Small intestine (tissue), 7 donors: ENCODE results near the gene ANKFY1. TPM values are rescaled to one million over a fixed set of nuclear protein-coding genes. Genes with fewer than 3 reads are reported as not detected.
A peak's percentile ranks its signal among the peaks of the same experiment; 100 is the strongest.

ENCODE experiments used
- DNase-seq, 2 donors: peaks; one replicate each; pipeline versions ENCODE4 v3.0.0 to v3.0.0-alpha.2; 2013
- FAIRE-seq: peaks from 2 replicates; lab custom pipeline; 2012; peaks lifted over from hg19 to GRCh38; lab: Jason Lieb, UNC
- H3K27ac ChIP-seq, 3 donors: one replicate each; pipeline ENCODE4 v1.5.1; 2013; ENCODE audit warnings: low read length in 2 of 3, mild to moderate bottlenecking in 2 of 3, control low read depth in 1 of 3, inconsistent platforms in 1 of 3, low read depth in 1 of 3, moderate library complexity in 1 of 3
- H3K27me3 ChIP-seq, 3 donors: one replicate each; pipeline ENCODE4 v1.6.1; 2013; ENCODE audit warnings: low read length in 3 of 3, inconsistent platforms in 1 of 3; ENCODE audit not compliant: control insufficient read depth in 3 of 3, insufficient read depth in 3 of 3
- H3K36me3 ChIP-seq, 3 donors: one replicate each; pipeline ENCODE4 v1.6.1; 2013; ENCODE audit warnings: low read length in 3 of 3, inconsistent platforms in 1 of 3, low read depth in 1 of 3, mild to moderate bottlenecking in 1 of 3, moderate library complexity in 1 of 3; ENCODE audit not compliant: control insufficient read depth in 3 of 3, insufficient read depth in 2 of 3
- H3K4me1 ChIP-seq, 3 donors: one replicate each; pipeline ENCODE4 v1.6.1; 2013; ENCODE audit warnings: low read length in 2 of 3, inconsistent platforms in 1 of 3, low read depth in 1 of 3, mild to moderate bottlenecking in 1 of 3, moderate library complexity in 1 of 3; ENCODE audit not compliant: control insufficient read depth in 3 of 3, insufficient read depth in 2 of 3
- H3K4me3 ChIP-seq, 3 donors: one replicate each; pipeline ENCODE4 v1.5.1; 2013; ENCODE audit warnings: low read length in 3 of 3, control low read depth in 1 of 3, inconsistent platforms in 1 of 3, low read depth in 1 of 3, mild to moderate bottlenecking in 1 of 3, moderate library complexity in 1 of 3
- H3K9me3 ChIP-seq, 2 donors: one replicate each; pipeline ENCODE4 v1.6.1; 2013; ENCODE audit warnings: low read depth in 1 of 2, low read length in 1 of 2; ENCODE audit not compliant: control insufficient read depth in 2 of 2, insufficient read depth in 1 of 2
- WGBS, 3 donors: extraction: QIAGEN DNeasy Blood & Tissue Kit; methylation state at CpG; one replicate each; pipeline ENCODE4 v1.1.7; 2013; 5-methylcytosine and 5-hydroxymethylcytosine counted together
- polyA plus RNA-seq, 4 donors: library from polyadenylated mRNA; stranded (reverse) in 3 of 4; unstranded in 1 of 4; fragments of 200-250 nt in 3 of 4; fragments of 120-200 nt in 1 of 4; gene quantifications; one replicate each; pipeline versions ENCODE4 v1.2.1 to v1.2.3, GENCODE V29; 2013
- donor health status: healthy with polysubstance abuse.
- donor health status: control.
- donor health status: control.
- donor health status: Bipolar disorder and iron deficiency.
- donor health status: healthy.

The ANKFY1 gene
- polyA plus RNA-seq, 4 donors = 5.7 to 32.8 (median 11.7) TPM

DNA sequence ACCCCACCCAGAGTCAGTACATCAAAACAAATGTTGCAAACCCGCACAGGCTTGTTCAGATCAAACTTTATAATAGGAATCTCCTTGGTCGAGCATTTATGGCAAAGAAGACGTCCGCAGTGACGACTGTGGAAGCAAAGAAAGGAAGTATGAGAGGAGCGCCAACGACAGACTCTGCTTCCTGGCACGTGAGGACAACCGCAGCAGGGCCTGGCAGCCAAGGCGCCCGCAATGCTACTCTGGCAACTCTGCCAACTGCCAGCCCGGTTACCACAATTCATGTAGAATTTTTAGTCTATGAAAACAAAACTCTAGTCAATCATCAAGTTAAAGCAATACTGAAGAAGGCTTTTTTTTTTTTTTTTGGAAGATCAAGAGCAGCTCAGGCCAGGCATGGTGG is 96.0 kb downstream of the ANKFY1 start:
- H3K4me3 ChIP-seq = no peak overlapping the region

DNA sequence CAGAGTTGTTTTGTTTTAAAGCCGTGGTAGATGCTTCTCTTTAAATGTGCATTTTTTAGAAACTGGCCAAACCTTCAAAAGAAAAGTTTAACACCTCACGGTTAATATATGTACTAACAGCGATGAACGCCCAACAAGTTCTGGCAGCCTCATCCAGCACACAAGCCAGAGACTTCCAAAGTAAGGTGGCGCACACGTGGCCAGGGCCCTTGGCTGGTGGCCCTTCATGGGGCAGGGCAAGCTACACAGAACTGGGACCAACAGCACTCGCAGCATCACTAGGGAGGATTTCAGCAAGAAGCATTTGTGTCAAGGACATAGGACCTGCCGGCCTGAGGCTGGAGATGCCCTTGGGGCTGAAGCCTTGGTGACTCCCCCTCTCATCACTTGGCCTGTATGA is 97.4 kb downstream of the ANKFY1 start:
- no peak overlapping the region for H3K27ac ChIP-seq
- WGBS, 3 donors = 91 to 94% (median 92%) methylated on average over 8 of the region's 8 CpGs
- H3K4me1 ChIP-seq = no peaks in the 10 kb centered on the region
- no peak for FAIRE-seq
- no peak overlapping the region for H3K4me3 ChIP-seq
- DNase-seq = no peak
- no peaks in the 10 kb centered on the region for H3K27me3 ChIP-seq
- H3K9me3 ChIP-seq = no peaks in the 10 kb centered on the region
- H3K36me3 ChIP-seq = peaks cover 18 to 86% (median 24%) of the 10 kb centered on the region in 3 donors

More for the DNA sequence above, 96.0 kb downstream of the ANKFY1 start:
- Histone ChIP-seq H3K4me1 (no peaks in the 10 kb centered on the region), H3K27ac (no peak overlapping the region), H3K36me3 (peaks cover 18 to 87% (median 32%) of the 10 kb centered on the region in 3 donors), H3K9me3 (no peaks in the 10 kb centered on the region), H3K27me3 (no peaks in the 10 kb centered on the region)
- DNase-seq = no peak
- 92 to 95% (median 92%) methylated on average over 12 of the region's 12 CpGs for WGBS, 3 donors
- FAIRE-seq = no peak

DNA sequence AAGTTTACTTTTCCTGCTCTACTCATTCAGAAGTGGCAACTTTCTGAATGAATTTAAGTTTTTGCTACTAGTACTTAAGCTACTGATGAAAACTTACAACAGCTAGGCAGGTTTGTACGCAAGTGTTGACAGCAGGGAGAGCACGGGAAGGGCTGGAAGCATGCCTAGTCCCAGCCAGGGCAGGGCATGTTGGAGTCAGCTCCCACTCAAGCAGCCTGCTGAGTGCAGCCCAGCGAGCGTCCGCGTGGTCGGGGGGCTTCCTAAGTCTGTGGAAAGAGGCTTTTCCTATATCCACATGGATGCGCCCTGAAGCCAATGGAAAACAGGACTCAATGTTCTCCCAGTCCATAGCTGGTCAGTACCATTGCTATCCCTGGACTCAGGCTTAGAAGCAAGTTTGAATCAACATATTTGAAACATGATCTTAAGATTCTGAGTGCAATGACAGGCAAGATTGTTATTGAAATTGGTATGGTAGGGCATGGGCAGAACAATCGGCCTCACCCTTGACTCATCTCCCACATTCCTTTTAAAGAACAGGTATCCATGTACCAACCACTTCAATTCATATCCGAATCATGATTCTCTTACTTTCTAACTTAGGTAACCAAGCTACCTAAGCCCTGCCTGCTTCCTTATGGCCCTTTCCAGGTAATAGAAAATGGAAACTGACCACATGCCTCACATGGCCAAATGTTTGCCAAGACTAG is 98.3 kb downstream of the ANKFY1 start:
- no peaks in the 10 kb centered on the region for H3K4me1 ChIP-seq
- DNase-seq (no peak), FAIRE-seq (no peak)
- no peak overlapping the region for H3K27ac ChIP-seq
- no peak overlapping the region for H3K4me3 ChIP-seq
- H3K27me3 ChIP-seq = no peaks in the 10 kb centered on the region
- no peaks in the 10 kb centered on the region for H3K9me3 ChIP-seq
- 93 to 97% (median 94%) methylated on average over 10 of the region's 10 CpGs for WGBS, 3 donors
- peaks cover 12 to 86% (median 16%) of the 10 kb centered on the region in 3 donors for H3K36me3 ChIP-seq

DNA sequence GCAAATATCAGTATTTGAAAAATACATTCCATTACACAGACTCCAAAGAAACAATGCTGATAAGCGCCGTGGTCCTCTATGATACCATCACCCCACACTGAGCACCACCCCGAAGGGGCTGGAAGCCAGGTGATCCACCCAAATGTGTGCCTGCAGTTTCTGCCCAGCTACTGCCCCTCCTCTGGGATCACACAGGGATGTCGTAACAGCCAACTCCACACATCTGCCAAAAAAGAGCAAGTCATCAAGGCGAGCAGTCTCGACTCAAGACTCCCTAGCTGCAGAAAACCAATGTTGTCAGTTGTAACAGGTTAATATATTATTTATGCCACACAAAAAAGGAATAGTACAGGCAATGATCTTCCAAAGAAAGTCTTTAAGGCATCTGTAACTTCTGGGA is 99.8 kb downstream of the ANKFY1 start:
- 83 to 91% (median 87%) methylated on average over 6 of the region's 6 CpGs for WGBS, 3 donors
- Histone ChIP-seq H3K9me3 (no peaks in the 10 kb centered on the region), H3K36me3 (peaks cover 5 to 83% (median 7%) of the 10 kb centered on the region in 3 donors), H3K4me3 (no peak overlapping the region), H3K27ac (no peak overlapping the region), H3K27me3 (no peaks in the 10 kb centered on the region), H3K4me1 (no peaks in the 10 kb centered on the region)
- FAIRE-seq = no peak
- DNase-seq = no peak

DNA sequence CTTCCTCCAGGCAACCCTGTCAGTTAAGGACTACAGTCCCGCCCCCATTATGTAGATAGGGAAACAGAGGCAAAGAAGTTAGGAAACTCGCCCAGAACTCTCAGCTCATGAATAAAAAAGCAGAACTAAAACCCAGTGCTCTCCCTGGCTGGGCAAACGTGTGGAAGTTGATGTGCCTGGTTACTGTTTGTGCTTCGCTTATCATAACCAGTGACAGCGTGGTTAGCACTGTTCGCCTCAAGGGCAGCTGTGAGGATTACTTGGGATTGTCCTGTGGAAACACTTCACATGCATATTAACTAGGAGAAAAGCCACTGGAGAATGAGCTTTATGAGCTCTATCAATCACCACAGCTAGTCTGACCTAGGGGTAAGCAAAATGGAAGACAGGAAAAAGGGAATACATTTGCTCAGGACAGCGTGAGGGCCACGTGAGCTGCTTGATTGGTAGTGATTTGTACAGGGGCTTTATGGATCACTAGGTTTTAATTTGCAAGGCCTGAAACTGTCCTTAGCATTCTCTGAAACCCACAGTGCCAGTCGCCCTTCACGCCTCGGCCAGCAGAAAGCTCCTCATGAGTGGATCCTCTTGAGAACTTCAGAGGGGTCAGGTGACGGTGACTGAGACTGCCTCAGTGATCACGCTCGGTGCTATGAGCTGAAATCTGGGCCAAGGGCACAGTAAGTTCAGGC is 100.9 kb downstream of the ANKFY1 start:
- no peak for FAIRE-seq
- Histone ChIP-seq H3K9me3 (no peaks in the 10 kb centered on the region), H3K4me1 (no peaks in the 10 kb centered on the region), H3K36me3 (peaks cover 2 to 83% (median 12%) of the 10 kb centered on the region in 3 donors), H3K27me3 (no peaks in the 10 kb centered on the region), H3K4me3 (no peak overlapping the region), H3K27ac (peak overlapping the region in 1 of 3 donors; percentile 15)
- DNase-seq = no peak
- WGBS, 3 donors = 79 to 90% (median 88%) methylated on average over 14 of the region's 14 CpGs

DNA sequence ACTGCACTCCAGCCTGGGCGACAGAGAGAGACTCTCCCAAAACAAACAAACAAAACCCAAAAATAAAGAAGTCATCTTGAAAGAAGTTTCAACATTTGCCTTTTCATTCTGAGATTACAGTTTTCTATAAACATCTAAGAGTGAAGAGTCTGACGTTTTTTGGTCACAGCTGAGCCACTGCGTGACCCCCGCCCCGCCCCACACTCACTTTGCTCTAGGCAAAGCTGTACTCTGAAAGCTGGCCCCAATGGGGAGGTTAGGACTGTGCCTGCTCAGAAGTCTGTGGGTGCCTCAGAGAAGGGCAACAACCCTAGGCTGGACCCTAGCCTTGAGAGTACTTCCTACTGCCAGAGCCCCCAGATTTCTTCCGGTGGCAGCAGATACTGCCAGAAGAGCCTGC is 101.5 kb downstream of the ANKFY1 start:
- H3K36me3 ChIP-seq = peaks cover 0 to 82% (median 6%) of the 10 kb centered on the region in 3 donors
- WGBS, 3 donors = 70 to 79% (median 77%) methylated on average over 6 of the region's 6 CpGs
- no peaks in the 10 kb centered on the region for H3K27me3 ChIP-seq
- H3K9me3 ChIP-seq = no peaks in the 10 kb centered on the region
- peak overlapping the region in 1 of 3 donors; percentile 15 for H3K27ac ChIP-seq
- no peak for DNase-seq
- no peak for FAIRE-seq
- no peak overlapping the region for H3K4me3 ChIP-seq
- H3K4me1 ChIP-seq = no peaks in the 10 kb centered on the region

DNA sequence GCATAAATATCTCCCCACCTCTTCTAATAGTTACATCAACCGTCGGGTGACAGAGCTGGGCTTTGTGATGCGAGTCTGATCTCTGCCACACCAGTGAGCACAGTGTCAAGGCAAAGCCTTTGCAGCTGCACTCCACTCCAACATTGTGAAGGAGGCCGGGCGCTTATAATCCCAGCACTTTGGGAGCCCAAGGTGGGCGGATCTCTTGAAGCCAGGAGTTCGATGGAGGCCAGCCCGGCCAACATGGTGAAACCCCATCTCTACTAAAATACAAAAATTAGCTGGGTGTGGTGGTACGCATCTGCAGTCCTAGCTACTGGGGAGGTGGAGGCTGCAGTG is 101.8 kb downstream of the ANKFY1 start:
- H3K4me1 ChIP-seq = no peaks in the 10 kb centered on the region
- no peaks in the 10 kb centered on the region for H3K27me3 ChIP-seq
- 85 to 88% (median 87%) methylated on average over 9 of the region's 9 CpGs for WGBS, 3 donors
- FAIRE-seq (no peak), DNase-seq (no peak)
- no peak overlapping the region for H3K27ac ChIP-seq
- H3K4me3 ChIP-seq = no peak overlapping the region
- no peaks in the 10 kb centered on the region for H3K9me3 ChIP-seq
- H3K36me3 ChIP-seq = peaks cover 0 to 81% (median 6%) of the 10 kb centered on the region in 3 donors

DNA sequence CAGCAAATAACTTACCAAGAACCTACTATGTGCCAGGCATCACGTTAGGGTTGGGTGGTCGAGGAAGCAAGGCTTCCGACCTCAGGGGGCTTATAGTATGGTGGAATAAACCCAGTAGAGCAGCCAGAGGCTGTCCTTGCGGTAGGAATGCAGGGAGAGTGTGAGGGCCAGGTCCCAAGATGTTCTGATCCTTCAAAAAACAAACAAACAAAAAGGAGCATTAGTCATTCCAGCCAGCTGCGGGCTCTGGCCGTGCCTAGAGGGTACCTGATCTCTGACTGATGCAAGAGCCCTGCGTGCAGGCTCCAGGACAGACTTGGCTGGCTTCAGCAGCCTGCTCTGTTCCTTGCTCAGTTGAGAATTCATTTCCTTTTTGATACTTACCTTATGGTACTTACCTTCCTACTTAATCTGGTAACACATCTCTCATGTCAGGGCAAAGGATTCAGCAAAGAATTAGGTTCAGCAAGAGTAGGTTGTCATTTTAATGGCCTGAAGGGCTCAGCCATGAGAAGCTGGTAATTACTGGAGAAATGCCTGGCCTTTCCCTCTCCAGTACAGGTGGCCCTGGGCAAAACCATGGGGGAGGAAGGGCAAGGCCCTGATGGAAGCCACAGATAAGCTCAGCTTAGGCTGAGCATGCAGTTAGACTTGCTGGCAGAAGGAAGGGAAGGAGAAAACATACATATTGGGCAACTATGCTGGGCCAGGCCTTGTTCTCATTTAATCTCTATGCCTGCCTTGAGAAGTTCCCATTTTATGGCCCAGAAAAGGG is 102.4 kb downstream of the ANKFY1 start:
- Histone ChIP-seq H3K4me1 (no peaks in the 10 kb centered on the region), H3K4me3 (no peak overlapping the region), H3K27ac (no peak overlapping the region), H3K9me3 (no peaks in the 10 kb centered on the region), H3K36me3 (peaks cover 0 to 81% (median 6%) of the 10 kb centered on the region in 3 donors), H3K27me3 (no peaks in the 10 kb centered on the region)
- WGBS, 3 donors = 66 to 78% (median 68%) methylated on average over 7 of the region's 7 CpGs
- no peak for DNase-seq
- FAIRE-seq = no peak
